HG03558 (cell line): ENCODE data around the gene METTL4.

Source experiments
- ATAC-seq: cut with Tn5 transposase; IDR thresholded peaks from one replicate; pipeline ENCODE4 v1.9.1; 2021; ENCODE audit warnings: moderate number of reproducible peaks; ENCODE audit not compliant: unreplicated experiment; ENCODE audit errors: extremely low read depth

METTL4 gene, protein sequence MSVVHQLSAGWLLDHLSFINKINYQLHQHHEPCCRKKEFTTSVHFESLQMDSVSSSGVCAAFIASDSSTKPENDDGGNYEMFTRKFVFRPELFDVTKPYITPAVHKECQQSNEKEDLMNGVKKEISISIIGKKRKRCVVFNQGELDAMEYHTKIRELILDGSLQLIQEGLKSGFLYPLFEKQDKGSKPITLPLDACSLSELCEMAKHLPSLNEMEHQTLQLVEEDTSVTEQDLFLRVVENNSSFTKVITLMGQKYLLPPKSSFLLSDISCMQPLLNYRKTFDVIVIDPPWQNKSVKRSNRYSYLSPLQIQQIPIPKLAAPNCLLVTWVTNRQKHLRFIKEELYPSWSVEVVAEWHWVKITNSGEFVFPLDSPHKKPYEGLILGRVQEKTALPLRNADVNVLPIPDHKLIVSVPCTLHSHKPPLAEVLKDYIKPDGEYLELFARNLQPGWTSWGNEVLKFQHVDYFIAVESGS

DNA sequence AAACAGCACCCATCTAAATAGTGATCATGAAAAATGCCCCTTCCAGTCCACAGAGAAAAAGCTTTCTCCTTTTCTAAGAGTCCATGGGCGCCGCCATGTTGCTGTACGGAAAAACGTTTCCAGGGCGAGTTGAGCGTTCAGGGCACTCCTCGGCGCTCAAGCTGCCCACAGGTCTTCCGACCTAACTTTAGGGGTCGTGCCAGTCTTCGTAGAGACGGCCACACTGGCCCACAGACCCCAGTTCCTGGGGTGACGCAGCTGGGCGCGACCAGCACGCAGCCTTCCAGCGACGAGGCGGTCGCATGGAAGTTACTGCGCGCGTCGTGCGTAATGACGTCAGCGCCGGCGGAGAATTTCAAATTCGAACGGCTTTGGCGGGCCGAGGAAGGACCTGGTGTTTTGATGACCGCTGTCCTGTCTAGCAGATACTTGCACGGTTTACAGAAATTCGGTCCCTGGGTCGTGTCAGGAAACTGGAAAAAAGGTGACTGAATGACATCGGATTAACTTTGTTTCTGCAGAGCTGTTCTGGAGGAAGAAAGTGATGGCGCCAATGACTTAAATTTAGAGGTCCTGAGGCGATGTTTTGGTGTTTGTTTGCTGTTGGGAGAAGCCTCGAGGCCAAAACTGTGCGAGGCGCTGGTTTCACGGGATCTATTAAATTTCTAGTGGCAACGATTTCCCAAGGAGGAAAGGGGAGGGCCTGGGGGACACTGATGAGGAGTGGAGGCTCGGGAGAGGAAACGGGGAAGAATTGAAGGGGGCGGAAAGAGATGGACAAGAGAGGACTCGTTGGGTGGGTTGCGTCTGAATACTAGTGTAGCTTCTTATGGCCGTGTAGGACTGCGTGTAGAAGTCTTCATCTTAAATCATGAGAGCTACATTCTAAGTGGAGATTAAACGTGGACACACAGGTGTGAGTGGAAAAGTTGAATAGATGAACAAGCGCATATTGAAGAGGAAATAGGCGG, at the start of gene METTL4, which contains the start of gene NDC80:
METTL4 (minus strand) TSS at position 306 of the 971 bp plus-strand sequence. CDS start 4,289 bp downstream, outside the sequence.
NDC80 (plus strand) TSS at position 358 of the 971 bp plus-strand sequence. CDS start 1,429 bp downstream, outside the sequence.
- ATAC-seq: peak; percentile 57

DNA sequence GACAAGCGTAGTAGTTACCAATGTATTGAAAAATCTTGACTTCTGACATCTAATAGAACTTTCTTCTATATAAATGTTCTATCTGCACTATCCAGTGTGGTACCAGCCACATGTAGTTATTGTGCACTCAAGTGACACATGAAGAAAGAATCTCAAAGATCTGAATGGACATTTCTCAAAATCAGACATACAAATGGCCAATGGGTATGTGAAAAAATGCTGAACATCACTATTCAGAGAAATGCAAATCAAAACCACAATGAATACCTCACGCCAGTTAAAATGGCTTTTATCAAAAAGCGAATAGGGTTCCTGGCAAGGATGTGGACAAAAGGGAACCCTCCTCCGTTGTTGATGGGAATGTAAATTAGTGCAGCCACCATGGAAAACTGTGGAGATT, 46.7 kb upstream of the METTL4 start:
- no peak for ATAC-seq

DNA sequence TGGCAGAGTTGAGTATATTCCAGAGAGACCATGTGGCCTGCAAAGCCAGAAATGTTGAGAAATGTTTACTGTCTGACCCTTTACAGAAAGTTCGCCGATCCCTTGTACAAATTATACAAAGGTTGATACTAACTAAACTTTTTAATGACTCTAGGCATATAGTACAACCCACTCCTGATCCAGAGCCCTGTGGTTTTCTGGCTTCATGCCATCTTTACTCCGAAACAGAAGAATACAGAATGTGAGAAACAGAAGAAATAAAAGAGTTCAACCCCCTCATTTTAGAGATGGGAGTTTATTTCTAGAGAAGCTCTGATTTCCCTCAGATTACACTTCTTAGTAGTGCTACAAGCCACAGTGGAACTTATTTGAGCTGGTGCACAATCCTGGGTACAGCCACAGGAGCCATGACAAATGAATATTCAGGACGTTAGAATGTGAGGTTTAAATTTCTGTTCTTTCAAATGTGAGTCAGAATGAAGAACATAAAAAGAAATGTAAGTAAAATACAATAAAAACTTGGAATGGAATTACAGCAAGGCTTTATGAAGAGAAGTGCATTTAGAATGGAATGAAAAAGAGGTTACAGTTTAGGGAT, 46.2 kb upstream of the METTL4 start:
- no peak for ATAC-seq

DNA sequence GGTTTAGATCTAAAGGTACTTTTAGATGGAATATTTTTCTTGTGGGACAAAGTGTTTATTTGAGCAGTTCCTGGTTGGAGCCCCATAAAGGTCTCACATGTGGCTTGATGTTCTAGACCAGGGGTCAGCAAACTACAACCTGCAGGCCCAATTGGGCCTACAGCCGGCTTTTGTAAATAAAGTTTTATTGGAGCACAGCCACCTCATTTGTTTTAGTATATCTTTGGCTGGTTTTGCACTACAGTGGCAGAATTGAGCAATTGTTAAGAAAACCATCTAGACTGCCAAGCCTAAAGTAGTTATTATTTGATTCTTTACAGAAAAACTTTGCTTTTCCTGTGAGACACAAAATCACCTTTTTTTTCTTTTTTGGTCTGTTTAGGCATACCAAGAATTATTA, 41.7 kb upstream of the METTL4 start:
- ATAC-seq: no peak

DNA sequence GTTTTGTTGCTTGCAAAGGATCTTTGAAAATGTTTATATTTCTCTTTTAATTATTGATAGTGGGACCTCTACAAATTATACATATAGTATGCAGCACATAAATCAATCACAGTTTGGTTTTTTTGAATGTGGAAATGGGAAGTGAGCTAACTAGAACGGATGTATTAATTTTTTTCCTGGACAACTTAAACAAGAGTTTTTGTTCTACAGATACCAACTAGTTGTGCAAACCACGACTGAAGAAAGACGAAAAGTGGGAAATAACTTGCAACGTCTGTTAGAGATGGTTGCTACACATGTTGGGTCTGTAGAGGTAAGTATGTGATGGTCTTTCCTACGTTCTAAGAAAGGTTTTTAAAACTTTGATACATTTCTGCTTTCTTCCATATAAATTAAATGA, 39.2 kb upstream of the METTL4 start:
- ATAC-seq: no peak

DNA sequence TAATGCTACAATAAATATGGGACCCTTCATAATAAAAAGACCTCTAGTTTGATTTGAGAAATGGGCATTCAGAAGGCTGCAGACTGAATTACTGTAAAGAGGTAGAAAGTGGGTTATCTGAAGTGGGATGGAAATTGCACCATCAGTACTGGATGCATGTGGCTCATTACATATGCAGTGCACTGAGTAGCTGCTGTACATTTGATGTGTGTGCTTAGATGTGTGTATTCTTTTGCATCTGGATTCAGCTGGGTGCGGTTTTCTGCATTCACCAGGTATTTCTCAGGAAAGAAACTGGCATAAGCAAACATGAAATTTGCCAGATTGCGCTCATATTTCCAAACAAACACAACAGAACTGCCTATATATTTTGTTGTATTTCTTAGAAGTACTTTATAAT, 38.3 kb upstream of the METTL4 start:
- no peak for ATAC-seq

DNA sequence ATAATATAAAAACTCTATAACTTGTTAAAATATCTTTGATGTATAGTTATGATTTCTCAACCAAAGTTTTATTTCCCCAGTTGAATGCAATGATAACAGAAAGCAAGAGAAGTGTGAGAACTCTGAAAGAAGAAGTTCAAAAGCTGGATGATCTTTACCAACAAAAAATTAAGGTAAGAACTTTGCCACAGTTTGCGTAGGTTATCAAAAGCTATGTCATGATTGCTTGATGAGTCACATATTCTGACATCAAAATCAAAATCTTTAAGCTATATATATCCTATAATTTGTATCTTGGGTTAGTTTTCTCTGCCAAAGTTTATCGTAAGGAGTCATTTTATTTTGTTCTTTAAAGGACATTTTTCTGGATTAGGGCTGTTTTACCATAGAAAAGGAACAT, 35.0 kb upstream of the METTL4 start:
- no peak for ATAC-seq

DNA sequence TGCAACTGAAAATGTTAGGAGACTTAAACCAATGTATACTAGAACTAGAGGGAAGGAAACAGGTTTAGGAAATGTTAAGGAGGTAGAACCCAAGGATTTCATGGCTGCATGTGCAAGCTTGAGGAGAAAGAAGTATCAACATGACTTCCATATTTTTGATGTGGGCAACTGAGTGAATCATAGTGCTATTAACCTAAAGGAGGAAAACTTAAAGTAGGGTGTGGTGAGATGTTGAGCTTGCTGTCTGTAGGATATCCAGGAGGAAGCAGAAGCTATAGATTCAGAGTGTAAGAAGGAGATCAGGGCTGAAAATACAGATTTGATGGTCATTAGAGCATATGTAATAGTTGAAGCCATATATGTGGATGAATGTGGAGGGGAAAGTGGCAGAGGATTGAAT, 31.5 kb upstream of the METTL4 start:
- no peak for ATAC-seq

DNA sequence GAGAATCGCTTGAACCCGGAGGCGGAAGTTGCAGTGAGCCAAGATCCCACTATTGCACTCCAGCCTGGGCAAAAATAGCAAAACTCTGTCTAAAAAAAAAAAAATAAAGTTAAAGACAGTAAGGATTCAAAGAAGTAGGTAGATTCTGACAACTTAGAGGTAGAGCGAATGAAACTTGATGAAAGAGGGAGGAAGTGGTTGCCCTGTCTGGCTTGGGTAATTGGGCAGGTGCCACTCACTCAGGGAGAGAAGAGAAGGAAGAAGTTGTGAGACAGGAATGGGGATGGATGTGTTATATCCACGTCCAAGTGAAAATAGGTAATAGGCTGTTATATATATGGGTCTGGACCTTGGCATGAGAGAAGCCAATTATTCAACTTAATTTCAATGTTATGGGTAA, 26.3 kb upstream of the METTL4 start:
- ATAC-seq: no peak

DNA sequence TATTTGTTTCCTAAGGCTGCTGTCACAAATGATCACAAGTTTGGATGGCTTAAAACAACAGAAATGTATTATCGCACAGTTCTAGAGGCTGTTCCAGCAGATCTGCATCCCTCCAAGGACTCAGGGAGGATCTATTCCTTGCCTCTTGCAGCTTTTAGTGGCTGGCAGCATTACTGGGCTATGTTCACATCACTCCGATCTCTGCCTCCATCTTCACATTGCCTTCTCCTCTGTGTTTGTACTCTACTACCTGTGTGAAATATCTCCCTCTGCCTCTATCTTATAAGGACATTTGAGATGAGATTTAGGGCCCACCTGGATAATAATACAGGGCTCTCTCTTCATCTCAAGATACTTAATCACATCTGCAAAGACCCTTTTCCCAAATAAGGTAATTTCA, 19.0 kb upstream of the METTL4 start:
- no peak for ATAC-seq

DNA sequence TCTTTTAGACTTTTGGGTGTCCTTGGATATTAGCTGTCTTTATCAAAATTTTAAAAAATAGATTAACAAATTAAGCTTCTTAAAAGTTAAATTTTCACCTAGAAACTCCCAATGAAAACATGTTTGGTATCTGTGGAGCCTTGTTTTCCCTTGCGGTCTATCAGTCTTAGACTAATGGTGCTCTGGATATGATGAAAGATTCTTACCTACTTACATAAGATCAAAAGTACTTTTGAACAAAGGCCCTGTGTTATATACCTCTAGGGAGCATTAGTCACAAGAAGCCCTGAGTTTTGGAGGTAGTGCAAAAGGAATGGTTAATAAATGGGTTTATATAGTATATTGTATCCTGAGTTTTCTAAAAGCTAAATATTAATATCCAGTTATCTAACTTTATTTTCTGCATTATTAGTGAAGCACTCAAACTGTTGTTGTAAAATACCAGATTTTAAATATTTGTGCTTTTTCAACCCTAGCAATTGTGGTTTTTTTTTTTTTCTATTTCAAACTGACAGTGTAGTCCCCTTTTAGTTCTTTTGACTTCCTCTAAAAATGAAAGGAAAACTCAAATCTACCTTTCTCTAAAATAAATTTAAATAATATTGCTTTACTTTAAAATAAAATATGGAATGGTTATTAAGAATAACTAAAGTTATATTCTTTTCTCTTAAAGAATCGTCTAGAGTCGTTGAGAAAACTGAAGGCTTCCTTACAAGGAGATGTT, 18.2 kb upstream of the METTL4 start:
- ATAC-seq: no peak

DNA sequence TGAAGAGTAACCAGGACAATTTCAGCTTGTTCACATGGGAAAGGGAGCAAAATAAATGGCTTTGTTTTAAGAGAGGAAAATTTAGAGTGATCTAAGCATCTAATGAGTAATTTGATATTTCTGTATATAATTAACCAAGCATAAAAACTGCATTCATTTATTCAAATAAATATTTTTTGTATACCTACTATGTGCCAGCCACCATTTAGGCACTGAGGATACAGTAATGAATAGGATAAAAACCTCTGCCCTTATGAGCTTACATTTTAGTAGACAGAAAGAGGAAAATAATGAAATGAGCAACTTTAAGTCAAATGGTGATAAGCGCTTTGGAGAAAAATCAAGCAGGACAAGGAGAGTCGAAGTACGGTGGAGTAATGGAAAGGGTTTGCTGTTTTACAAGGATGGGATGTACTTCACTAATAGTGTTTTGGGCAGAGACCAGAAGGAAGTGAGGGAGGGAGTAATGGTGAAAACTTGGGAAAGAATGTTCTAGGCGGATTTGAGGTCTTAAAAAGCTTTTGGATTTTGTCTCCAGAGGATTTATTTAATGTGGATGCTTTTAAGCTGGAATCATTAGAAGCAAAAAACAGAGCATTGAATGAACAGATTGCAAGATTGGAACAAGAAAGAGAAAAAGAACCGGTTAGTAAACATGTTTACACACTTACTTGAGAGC, 17.5 kb upstream of the METTL4 start:
- ATAC-seq: no peak

DNA sequence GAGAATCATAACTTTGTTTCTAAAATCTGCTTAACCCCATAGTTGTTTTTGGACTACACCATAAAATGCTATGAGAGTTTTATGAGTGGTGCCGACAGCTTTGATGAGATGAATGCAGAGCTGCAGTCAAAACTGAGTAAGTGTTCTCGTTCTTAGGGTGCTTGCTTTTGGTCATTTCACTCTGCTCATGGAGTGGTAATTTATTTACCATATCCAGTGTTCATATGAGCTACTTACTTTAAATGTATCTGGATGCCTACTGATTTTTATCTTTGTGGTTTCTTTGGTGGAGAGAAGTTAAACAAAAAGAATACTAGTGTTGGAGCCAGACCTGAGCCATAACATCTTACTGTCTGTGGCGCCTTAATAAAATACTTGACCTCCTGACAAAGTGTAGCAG, 16.5 kb upstream of the METTL4 start:
- ATAC-seq: no peak

DNA sequence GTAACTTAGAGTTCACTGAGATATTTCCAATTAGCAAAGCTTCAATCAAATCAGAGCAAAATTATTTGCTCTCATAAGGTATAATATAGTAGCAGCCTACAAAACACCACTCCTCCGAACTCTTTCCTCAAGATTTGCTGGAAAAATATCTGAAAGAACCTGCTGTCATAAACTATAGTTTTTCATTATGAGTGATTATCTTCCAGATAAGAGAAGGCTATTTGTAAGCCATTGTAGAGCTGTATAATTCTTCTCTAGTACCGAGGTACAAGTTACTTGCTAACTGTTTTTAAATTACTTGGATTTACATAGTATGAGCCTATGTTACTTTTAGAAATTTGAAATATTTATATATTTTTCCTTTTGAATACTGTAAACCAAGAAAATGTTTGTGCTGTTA, 2.1 kb upstream of the METTL4 start:
- ATAC-seq: no peak

DNA sequence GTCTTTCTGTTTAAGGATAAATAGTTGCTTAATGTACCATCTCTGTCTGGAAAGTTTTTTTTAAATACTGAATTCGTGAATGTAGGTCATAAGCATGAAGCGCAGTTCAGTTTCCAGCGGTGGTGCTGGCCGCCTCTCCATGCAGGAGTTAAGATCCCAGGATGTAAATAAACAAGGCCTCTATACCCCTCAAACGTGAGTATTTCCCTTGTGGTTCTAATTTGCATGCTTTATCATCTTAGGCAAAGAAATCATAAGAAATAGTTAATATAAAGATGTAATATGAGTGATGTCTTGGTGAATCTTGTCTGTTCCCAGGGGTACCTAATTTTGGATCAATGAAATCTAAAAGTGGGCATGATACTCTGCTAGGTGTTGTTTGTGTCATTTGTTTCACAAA, 1.6 kb upstream of the METTL4 start:
- ATAC-seq: no peak

DNA sequence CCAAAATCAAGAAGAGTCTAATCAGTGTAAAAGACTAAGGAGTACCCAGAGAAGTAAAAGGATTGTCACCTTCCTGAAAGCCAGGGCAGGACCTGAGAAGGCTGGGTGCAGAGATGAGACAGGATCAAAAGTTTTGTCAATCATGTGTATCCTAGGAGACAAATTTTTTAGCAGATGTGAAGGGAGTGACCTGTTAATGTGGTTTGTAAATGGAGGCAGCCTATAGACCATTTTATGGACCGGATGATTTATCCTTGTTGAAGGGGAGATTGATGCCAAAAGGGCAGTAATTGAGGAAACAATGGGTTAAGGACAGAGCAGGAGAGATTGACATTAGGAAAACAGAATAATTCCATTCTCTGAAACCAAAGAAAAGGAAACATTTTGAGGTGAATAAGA, 865 bp upstream of the METTL4 start:
- ATAC-seq: no peak

DNA sequence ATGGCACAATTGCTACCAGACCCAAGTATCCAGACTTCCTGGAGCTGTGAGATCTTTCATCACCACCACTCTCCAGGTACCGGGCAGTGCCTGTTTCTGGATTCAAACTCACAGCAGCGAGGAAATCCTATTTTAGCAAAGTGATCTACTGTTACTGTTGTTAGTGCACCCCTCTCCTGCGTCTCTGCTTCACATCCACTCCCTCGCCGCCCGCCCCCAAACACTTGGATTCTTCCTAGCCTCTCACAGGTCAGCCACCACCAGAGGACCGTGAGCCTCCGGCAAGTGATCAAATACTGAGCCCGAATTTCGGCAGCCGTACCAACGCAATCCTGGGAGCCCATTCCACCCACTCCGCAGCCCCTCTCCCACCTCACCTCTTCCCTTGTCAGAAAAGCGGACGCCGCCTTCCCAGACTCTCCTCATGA, 519 bp downstream of the METTL4 start:
- peak; percentile 17 for ATAC-seq

DNA sequence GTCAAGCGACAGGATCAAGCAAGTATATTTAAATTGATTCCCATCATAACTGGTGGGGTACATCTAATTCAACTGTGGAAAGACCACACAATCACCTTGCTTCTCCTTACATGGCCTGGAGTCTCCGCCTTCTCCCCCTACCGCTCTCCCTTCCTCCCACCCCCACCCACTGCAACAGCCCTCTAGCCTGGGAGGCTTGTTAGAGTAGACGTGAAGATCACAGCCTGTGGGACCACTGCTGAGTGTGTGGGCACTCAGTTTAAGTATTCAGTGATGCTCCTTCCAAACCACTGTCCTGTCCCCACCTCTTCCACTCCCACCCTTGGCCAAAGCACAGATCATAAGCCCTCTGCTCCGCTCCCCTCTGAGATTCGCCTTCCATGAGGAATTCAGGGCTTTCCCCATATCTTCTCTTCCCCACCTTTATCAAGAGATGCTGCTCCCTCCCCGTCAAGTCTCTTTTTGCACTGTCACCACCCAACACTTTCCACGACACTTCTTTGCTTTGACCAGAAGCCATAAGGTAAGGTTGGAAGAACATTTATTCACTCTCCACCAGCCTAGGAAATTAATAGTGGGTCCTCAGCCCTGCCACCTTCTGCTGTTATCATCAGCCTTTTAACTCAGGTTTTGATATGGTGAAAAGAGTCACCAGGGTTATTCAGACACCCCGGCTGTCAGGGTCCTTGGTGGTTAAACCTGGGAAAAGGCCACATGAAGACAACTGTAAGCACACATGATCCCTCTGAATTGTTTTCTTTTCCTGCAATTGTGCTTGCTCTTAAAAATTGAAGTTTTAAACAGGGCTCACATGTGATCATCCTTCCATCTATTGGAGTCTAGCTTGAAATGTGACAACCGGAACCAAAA, 1.7 kb downstream of the METTL4 start:
- ATAC-seq: no peak
